GM21723 (cell line): ENCODE measurements around the gene FMN1.

Source experiments
- ATAC-seq: cut with Tn5 transposase; IDR thresholded peaks from one replicate; pipeline ENCODE4 v1.9.1; 2021; ENCODE audit warnings: mild to moderate bottlenecking, moderate library complexity; ENCODE audit not compliant: unreplicated experiment

Gene FMN1

DNA sequence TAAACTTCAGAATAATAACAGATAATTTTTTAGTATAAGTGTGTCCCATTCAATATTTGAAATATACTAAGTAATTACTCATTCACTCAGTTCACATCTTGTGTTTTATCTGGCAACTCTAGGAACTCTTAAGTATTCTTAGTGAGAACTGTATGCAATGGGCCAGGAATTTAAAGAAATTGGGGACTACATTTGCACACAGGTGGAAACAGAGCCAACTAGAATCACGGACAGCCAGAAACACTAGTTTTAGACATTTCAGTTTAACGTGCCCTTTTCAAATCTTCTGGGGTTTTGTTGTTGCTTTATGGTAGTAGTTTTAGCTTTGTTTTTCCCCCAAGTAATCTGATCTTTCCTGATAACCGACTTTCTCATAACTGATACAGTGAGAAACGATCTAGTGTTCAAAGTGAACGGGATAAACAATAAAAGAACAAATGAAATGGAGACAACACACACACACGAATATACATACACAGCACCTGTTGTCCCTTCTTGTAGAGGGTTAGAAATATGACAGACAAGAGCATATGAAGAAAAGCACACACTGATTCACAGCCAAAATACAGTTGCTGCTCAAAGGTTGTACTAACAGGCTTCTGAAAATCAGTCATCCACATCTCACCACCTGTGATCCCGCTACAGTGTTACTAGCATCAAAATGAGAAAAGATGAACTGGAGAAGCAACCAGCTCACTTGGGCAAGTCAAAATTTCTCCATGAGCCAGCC lies 167.0 kb downstream of the FMN1 start:
- ATAC-seq: no peak

DNA sequence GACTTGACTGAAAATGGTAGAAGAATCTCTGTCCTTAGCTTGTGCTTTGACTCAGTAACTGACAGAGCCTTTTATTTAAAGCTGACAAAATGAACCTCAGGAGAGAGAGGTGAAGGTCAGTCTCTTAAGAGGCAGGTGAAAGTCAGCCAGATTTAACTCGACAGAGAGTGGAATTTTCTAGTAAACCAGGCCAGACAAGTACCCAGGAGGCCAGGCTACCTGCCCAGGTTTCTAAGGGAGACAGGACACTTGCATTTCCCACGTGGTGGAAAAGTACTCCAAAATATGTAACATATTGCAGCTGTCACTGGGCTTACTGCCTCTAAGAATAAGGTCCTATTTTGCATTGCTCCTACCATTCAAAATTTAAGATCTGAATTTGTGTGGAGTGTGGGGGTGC lies 167.9 kb downstream of the FMN1 start:
- no peak for ATAC-seq

DNA sequence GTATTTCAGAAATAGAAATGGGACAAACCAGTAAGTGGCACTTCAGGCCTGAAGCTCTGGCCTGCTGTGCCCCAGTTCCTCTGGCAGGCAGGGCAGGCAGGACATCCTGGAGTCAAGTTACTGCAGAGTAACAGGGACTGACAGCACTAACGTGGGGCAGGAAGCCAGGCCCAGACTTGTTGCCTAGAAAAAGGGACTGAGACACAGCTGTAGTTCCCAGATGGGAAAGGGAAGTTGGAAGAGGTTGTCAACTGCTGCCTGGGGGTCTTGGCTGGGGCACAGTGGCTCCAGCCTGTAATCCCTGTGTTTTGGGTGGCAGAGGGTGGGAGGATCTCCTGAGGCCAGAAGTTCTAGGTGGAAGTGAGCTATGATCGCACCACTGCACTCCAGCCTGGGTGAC lies 171.9 kb downstream of the FMN1 start:
- ATAC-seq: no peak

DNA sequence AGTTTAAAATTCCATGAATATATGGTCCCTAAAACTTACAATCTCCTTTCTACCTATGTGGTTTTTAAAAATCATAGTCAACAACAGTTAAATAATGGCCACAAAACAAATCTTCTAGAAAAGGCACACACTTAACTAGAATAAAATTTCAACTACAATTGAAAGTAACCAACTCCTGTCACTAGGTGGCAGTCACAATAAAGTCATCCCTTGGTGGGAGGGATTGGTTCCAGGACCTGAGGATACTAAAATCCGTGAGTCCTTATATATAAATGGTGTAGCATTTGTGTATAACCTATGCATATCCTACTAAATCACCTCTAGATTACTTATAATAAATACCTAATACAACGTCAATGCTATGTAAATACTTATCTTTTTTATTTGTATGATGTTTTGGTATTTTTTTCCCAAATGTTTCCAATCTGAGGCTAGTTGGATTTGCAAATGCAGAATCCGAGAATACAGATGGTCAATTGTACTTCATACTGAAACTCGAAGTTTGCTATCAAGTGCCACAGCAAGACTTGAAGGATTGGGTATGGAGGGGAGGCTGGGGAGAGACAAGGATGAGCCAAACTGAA lies 172.6 kb downstream of the FMN1 start:
- no peak for ATAC-seq

DNA sequence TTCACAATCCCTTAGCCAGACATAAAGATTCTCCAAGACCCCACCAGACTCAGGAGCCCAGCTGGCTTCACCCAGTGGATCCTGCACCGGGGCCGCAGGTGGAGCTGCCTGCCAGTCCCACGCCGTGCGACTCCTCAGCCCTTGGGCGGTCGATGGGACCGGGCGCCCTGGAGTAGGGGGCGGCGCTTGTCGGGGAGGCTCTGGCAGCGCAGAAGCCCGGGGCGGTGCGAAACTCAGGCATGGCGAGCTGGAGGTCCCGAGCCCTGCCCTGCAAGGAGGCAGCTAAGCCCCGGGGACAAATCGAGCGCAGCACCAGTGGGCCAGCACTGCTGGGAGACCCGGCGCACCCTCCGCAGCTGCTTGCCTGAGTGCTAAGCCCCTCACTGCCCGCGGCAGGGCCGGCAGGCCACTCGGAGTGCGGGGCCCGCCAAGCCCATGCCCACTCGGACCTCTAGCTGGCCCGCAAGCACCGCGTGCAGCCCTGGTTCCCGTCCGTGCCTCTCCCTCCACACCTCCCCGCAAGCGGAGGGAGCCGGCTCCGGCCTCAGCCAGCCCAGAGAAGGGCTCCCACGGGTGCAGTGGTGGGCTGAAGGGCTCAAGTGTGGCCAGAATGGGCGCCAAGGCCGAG lies 175.0 kb downstream of the FMN1 start:
- no peak for ATAC-seq

DNA sequence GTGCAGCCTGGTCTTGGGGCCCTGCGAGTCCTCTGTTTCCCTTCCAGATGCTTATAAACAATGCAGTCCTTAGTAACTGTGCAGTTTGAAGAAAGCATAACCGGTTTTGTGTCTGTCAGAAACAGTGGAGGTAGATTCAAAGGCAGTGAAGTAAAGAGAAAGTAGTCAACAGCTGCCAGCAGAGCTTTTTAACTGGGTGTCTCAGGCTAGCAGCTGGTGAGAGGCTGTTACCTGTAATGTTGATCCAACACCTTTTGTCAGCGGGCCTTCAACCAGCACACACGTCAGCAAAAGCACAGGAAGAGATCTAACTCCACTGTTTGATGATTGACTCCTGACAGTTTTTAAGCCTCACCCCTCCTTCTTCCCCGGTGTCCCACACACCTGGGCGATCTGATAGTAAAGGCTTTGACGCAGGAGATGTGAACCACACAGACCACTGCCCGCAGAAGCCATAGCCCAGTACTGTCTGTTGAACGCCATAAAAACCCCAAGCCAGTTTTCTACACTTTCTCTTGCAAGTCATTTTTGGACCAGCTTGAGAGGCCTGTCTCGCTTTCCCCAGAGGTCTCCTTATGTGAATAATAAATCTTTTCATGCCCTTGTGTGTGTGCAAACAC lies 178.0 kb downstream of the FMN1 start:
- ATAC-seq: no peak

DNA sequence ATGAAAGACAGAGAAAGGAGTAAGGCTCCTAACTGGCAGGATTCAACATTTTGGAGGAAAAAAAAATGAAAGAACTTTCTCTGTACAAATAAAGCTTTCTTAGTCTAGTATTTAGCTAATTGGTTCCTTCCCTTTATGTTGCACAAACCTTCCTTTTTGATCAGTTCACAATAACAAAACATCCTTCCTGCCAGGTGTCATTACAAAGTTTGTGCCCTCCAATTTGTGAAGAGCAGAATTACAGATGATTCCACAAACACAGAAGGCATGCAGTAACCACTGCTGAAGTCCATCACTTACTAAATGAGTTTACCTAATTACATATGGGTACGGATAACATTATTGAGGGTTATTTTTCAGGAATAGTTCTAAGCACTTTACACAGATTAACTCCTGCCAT lies 179.9 kb downstream of the FMN1 start:
- no peak for ATAC-seq

DNA sequence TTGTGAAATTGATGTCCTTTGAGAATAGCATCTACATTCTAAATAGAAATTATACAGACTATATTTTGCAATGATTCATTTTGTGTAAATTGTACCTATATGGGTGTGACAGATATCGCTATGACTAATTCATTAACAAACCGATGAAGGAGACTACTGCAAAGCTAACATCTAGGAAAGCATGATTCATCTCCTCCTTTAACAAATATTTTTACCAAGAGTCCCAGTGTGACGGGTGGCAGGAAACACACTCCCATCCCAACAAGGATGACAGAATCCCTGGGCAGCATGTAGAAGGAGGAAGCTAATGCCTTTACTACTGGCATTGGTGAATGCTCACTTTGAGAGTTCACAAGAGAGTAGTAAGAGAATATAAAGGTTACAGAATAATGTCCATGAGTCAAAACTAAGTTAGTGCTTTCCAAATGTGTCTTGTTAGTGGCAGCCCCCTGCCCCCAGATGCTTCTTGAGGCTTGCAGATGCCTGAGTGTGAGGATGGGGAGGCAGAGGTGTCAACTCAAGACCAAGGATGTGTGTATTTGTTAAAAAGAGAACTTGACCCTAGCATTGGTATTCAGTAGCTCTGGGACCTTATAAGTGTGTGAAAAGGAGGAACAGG lies 180.6 kb downstream of the FMN1 start:
- ATAC-seq: no peak

DNA sequence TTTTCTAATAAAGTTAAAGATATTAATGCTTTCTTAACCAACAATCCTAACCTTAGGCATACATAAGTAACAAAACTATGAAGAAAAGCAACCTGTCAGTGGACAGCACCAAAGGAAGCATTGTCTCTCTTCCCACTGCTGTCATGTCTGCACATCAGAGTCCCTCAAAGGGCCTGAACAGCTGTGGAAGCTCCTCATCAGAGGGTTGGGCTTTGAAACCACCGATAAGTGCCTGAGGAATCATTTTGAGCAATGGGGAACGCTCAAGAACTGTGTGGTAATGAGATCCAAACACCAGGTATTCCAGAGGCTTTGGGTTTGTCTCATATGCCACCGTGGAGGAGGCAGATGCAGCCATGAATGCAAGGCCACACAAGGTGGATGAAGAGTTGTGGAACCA lies 182.5 kb downstream of the FMN1 start:
- ATAC-seq: no peak

DNA sequence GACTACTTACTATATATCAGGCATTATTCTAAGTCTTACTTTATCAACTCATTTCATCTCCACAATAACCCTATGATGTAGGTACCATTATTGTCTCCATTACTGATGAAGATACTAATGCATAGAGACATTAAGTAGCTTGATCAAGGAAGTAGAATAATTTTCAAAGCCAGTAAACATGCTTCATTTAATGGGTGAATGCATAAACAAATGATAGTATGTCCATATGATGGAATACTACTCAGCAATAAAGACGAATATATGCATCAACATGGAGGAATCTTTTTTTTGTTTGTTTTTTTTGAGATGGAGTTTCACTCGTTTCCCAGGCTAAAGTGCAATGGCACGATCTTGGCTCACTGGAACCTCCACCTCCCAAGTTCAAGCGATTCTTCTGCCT lies 184.9 kb downstream of the FMN1 start:
- no peak for ATAC-seq

DNA sequence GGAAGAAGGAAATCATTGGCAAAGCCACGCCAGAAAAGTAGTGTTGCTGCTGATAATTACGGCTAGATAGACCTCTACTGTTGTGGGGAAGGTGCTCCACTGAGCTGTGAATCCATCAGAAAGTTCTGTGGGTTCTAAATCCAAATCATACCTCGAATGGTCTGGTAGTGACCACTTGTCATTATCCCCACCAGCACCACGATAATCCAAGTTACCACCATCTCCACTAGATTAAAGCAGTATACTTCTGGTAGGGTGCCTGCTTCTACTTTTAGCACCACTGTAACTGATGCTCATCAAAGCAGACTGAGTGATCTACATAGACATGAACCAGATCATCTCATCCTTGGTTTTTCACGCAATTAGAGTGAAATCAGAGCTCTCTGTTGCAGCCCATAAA lies 185.5 kb downstream of the FMN1 start:
- no peak for ATAC-seq

DNA sequence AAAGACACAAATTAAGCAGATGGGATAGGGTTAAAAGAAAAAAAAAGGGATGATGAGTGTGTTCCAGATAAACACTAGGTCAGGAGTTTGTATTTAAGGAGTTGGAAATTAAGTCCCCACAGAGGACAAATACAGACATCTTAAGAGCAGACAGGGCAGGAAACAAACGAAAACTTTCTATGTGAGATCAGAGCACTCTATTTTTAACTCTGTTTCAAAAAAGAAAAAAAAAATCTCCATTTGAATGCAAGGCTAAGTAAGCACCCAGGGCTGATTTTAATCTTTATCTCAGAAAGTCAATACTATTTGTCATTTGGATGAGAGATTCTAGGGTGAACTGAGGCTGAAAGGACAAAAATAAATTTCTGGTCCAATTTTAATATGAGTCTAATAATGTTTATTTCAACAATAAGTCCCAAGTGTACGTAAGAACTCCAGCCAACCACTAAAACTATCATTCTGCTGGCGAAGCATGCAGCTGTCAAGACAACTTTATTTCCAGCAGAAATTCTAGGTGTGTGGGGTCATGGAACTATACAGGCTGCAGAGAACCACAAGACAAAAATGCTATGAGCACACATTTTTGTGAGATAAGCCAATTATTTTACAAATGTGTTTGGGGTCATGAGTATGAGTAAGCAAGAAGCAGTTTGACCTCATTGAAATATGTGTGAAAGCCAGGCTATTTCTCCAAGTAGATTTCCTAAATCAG lies 186.1 kb downstream of the FMN1 start:
- ATAC-seq: no peak

DNA sequence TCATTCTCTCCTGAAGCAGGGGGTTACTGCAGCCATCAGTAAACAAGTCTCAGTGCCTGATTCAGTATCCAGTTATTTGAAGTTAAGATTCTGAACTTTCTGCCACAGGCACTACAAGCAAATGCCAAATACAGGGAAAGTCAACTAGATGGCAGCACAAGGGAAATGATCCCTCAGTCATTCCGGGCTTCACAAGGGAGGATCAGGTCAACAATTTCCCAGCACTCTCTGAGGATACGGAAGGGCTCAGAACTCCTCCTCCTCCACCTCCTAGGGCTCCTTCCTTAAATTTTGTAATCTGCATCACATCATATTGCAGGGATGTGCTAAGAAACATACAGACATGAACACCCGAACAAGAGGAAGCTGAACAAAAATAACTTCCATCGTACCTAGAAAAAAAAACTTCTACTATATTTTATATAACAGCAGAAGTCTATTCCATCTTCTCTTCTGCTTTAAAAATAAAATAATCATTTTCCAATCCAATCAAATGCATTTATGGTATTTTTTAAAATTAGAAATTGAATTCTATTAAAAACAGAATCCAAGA lies 187.1 kb downstream of the FMN1 start:
- no peak for ATAC-seq

DNA sequence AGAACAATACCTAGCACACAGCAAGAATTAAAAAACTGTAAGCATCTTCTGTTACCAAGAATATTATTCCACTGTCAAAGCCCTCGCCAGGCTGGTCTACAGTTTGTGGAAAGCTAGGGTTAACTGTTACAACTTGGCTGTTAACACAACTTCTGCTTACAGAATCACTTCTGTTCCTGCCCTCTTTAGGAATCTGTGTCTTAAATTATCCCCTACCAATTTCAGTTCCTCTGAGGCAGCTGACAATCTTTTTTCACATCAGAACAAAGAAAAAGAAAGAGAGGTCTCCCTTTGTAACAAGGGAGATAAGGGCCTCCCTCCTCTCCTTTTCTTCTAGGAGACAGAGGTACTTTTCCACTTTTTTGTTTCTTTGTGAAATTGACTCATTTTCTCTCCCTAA lies 188.9 kb downstream of the FMN1 start:
- ATAC-seq: no peak

DNA sequence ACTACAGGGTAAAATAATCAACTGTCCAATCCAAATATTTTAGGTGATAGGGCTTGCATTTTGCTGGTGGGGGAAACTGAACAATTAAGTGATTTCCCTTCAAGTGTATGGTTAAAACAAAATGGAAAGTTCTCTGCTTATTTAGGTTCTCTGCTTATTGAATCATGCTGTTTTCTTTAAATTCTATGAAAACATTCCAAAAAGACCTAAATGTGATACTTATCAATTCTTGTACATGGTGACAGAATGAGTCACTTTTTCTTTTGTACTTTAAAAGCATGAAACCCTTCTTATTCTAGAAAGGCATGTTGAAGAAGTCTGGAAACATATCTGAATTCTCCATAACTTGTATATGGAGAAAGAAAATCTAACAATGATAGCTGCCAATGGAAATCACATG lies 192.6 kb downstream of the FMN1 start:
- ATAC-seq: no peak

DNA sequence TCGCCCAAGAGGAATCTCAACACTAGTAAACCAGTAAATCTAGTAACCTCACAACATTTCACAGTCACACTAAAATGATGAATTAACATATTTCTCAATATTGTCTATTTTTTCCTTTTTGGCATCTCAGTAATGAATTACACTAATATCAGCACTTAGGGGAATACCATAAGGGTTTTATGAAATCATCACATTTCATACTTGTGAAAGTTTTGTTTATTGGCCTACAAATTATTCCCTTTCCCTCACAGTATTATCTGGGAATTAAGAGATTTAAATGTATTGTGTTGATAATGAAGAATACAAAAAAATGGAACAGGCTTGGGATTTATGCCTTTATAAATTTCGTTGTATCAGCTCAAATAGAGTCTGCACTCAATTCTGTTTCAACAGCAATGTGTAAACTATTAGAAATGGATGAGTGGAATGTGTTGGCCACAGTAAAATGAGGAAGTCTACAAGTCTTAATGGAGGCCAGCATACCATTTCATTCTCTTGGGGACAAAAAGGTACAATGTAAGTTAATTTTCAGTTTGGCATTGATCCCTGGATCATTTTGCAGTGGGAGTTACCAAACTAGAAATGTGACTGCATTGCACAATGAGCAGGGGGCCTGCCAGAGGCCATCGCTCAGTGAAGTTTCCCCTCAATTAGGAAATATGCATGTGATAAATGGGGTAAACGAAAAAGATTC lies 195.4 kb downstream of the FMN1 start:
- ATAC-seq: no peak

DNA sequence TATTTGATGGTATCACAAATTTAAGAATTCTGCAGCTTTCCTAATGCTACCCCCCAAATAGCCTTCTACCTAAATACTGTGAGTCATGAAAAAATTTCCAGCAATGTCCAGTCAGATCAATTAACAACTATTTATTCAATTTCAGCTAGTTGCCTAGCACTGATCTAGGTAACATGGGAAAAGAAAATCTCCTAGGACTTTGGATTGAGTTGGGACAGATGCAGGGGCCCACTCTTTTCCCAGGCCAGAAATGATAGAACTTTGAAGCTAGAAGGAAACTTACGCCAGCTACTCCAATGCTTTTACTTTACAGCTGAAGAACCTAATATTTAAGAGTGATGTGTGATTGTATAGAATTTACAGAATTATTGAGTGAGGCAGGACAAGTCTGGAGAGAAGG lies 196.3 kb downstream of the FMN1 start:
- no peak for ATAC-seq

DNA sequence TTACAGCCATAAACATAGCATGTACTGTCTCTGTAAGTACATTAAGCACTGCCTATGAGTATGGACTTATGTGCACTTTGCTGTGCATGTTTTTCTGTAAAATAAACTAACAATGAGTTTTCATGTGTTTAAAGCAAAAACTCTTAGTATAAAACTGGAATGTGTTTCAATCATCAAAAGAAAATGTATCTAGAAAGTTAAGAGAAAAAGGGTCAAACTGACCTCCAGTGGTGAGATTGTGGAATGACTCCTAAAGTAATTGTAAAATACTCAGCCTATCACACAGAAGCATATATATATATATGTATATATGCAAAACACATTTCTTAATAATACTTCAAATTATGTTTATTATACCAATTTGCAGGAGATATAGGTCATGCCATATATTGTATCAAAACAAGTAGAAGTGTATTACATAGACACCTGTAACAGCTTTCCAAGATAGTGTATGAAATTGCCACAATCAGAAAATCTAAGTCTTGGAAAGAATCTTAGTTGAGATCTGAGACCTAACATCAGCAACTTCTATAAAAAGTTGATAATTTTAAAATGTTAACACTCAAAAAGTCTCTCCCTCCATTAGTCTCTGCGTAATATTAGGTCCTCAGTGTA lies 199.6 kb downstream of the FMN1 start:
- ATAC-seq: no peak

DNA sequence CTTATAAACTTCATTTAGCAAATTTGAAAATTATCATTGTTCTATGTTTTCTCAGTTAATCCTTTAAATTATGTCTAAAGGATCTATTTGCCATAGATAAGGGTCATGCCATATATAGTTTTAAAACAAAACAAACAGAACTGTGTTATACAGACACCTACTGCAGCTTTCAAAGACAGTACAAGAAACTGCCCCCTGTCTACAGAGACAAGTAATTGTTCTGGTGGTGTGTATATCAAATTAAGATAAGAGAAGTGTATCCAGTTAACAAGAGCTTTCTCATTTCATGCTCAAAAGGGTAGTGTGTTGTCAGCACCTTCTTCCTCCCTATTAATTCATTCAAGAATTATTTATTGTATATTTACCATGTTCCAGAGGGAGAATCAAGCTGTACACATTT lies 201.2 kb downstream of the FMN1 start:
- ATAC-seq: no peak

DNA sequence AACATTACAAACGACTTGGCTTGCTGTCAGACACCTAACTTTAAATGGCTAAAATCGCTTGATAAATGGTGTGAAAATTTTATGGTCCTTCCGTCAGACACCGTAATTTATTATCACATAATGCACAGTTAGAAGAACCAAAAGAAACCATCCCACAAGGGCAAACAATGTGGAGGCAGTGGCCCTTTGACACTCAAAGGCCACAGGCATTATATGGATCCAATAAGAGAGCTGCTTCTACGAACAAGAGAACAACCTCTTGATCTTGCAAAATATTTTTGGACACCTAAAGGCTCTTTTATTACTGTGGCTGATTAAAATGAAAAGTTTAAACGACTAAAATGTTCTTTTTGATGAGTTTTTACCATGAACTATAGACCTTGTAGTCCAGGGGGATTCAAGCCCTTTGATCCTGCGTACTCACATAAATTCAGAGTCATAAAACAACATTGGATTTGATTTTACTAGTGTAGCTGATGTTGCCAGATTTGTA lies 202.8 kb downstream of the FMN1 start:
- ATAC-seq: no peak
